ENCODE data around the gene CLEC12A.
"Not testable (repeated sequence)": the region's sequence is repeated elsewhere in the genome, so short reads cannot be mapped to it uniquely, and the experiment has no call there.

CLEC12A gene

GRCh38 chr12:9971181-9971580 is at the start of gene CLEC12A:
Gene CLEC12A (plus strand): TSS chr12:9971409. CDS start chr12:9971597, 188 bp downstream.
- no peak for DNase-seq

GRCh38 chr12:9922429-9922828 is 48.8 kb upstream of the CLEC12A start:
- DNase-seq = no peak

DNA sequence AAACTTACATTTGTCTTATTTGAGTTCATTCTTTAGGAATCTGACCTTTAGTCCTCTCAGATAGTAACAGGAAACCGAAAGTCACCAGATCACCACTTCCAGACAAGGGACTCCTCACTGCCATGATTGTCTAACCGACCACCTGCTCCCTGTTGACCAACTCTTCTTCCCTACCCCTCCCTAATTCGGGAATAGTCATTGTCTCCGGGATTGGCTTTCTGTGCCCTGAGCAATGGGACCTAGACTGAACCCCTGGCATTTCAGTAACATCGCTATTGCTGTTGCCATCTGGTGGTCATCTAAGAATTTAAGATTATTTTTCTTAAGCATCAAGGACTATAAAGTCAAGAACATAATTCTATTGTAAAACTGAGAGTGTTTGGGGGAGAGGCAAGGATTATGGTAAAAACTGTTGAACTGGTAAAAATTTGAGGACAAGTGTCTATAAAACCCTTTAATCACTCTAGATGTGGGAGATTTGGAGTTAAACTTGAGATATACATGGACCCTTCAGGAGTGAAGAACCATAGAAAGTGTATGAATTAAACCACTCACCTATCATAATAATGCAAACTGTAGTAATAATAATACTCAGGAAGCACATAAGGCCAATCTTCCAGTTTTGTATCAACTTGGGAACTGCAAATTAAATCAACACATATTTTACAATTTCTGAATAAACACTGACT is 45.4 kb upstream of the CLEC12A start:
- no peak for DNase-seq

DNA sequence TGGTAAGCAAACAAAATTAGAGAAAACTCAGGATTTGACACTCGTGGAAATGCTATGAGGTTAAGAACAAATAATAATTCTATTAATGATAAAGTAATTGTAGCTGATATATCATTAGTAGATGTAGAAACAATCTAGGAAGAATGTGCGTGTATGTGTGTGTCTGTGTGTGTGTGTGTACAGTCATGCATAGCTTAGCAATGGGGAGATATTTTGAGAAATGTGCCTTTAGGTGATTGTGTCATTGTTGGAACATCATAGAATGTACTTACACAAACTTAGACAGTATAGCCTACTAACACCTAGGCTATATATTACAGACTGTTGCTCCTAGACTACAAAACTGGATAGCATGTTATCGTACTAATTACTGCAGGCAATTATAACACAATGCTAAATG is 44.3 kb upstream of the CLEC12A start:
- DNase-seq = no peak

DNA sequence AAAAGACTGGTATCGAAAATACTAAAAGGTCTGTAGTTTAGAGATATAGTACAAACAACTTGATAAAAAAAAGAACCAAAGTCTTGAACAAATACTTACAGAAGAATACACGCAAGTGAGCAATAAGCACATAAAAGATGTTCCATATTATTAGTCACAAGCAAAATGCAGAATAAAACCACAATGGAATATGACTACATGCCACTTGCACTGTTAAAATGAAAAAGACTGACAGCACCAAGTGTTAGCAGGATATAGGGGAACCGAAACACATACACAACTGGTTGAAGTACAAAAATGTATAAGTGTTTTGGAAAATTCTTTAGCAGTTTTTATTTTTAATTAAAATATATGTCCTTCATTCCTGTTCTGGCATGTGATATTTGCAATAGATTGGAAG is 42.6 kb upstream of the CLEC12A start:
- no peak for DNase-seq

GRCh38 chr12:9931245-9931644 is 40.0 kb upstream of the CLEC12A start:
- DNase-seq = no peak

DNA sequence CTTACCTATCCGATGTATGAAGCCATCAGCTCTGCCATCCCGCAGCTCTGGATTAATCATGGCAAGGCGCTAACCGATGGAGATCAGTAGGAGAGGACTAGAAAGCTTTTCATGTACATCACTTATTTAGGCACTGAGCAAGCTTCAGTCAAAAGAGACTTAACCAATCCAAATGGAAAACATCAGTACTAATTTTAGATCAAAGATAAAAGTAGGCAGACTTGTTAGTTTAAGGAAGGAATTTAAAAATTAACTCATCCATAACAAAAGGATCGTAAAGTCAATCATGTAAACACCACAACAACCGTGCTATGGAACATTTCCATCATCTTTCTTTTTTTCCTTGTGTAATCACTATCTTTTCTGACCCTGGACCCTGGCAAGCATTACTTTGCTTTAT is 38.9 kb upstream of the CLEC12A start, which contains the start of gene CLEC2A:
Gene CLEC2A, minus strand, starts transcription at position 101 of the 400 bp plus-strand sequence. Its CDS starts 41 bp downstream, at position 60.
- DNase-seq = no peak

- no peak for DNase-seq
Observed at GRCh38 chr12:9933958-9934357, 37.3 kb upstream of the CLEC12A start.

GRCh38 chr12:9935026-9935425 is 36.2 kb upstream of the CLEC12A start:
- DNase-seq = no peak

DNA sequence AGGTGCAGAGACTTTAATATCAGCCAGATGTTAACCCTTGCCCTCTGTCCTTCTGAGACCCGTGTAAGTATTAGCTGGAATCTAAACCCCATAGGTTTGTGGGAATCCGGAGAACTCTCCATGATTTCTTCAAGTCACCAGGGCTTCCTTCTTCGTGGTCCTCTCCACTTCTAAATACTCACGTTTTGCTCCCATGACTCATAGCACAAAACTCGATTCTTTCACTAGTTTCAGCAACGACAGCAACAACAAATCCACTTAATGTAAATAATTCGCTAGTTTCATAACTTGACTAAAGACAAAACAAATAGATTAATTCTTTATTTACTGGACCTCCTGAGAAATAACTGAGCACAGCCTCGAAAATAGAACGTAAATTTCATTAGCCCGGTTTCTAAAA is 34.6 kb upstream of the CLEC12A start:
- DNase-seq = no peak

- no peak for DNase-seq
Observed at GRCh38 chr12:9940375-9940774, 30.8 kb upstream of the CLEC12A start.

DNA sequence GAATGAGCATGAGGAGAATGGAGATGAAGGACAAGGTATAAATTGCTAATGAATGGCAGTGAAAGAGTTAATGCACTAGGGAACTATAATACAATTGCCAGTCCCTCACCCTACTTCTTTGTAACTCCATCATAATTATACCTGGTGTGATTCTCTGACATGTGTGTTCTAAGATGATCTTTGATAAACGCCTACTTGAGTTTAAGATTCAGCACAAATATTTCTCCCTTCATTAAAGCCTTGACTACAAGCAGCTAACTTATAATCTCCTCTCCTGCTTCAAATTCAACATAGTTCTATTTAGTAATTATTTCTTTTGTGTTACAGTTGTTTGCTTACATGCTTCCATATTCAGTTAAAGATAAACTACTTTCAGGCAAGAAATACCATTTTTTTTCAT is 29.4 kb upstream of the CLEC12A start:
- DNase-seq = no peak

GRCh38 chr12:9943240-9943639 is 28.0 kb upstream of the CLEC12A start:
- DNase-seq = no peak

DNA sequence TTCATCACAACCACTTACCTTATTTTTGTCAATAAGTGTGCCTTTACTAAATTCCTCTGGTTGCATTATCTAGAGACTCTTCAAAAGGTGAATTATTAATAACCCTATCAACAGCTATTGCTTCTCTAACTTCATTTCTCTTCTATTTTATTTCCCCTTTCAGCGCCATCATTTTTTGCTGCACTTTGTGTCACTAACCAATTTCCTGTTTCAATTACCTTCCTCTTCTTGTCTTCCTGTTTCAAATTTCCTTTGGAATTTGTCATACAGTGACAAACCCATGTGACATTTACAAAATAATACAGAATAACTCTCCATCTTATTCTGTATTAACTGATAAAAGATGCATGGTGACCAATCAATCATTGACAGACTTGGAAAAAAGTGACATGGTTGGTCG is 26.8 kb upstream of the CLEC12A start:
- no peak for DNase-seq

- DNase-seq = no peak
Observed at GRCh38 chr12:9947674-9948073, 23.5 kb upstream of the CLEC12A start.

- DNase-seq = no peak
Observed at GRCh38 chr12:9948606-9949296, 22.5 kb upstream of the CLEC12A start.

DNA sequence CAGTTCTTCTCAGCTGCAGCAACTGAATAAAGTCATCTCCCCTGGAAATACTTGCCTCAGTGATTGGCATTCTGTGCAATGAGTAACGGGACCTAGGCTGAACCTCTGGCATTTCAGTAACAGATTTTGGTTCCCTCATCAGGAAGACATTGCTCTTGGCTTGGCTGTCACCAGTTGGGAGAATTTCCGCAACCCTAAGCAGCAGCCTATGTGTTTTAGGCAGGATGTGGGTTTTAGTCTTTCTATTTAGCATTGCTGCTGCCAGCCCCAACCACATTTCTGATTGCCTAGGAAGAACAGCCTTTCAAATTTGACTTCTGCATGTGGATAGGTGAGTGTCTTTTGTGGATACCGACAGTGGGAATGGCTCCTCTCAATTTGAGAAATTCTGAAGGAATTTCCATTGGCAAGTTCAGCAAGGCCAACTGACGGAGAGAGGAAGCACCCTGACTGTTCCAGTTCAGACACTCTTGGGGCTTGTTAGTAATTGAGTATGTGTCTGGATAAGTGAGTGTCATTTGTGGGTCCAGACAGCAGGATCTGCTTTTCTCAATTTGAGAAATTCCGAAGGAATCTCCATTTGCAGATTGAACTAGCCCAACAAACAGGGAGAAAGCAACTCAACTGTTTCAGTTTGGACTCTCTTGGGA is 20.1 kb upstream of the CLEC12A start:
- no peak for DNase-seq

GRCh38 chr12:9952954-9953729 is 18.1 kb upstream of the CLEC12A start:
- DNase-seq = not testable (repeated sequence)

- no peak for DNase-seq
Observed at GRCh38 chr12:9957834-9958233, 13.4 kb upstream of the CLEC12A start.

- no peak for DNase-seq
Observed at GRCh38 chr12:9960590-9960989, 10.6 kb upstream of the CLEC12A start.

DNA sequence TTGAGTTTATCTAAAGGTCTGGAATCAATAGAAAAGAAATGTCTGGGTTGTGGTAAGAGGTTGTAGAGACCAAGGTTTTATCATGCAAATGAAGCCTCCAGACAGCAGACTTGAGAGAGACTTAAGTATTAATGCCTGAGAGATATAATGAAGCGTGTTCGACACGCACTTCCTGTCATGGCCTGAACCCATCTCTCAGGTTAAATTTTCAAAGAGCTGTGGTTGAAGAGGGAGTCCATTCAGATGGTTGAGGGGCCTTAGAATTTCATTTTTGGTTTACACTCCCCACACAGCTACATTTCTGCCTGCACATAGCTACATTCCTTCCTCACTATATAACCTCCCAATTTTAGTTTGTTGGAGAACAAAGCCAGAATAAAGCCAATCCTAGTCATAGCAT is 10.1 kb upstream of the CLEC12A start:
- no peak for DNase-seq

GRCh38 chr12:9961901-9962300 is 9.3 kb upstream of the CLEC12A start:
- DNase-seq = no peak

DNA sequence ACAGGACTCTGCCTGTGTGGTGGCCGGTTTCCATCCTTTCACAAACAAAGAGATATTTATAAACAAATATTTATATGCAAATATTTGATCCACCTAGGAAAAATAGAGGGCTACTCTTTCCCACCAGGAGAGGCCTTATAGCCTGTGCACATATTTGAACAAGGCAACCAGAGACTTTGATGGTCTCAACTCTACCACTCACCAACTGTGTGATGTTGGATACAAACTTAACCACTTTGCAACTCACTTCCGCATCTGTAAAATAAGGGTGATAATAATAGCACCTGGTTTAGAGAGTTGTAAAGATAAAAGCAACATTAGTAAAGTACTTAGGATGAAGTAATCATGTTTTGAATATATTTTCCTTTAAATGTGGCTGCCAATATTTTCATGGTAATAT is 1.5 kb upstream of the CLEC12A start:
- DNase-seq = no peak

Measured in NCI-H1694 treated with DMSO at 0.1 percent for 48 hours (cell line).